Panc1 (cell line): Measurements from ENCODE around the gene AFF3.

Experiments used
- POLR2AphosphoS5 ChIP-seq: IDR thresholded peaks from 2 replicates; pipeline ENCODE4 v1.6.1; 2012; ENCODE audit warnings: mild to moderate bottlenecking, low read depth, low read length, moderate library complexity
- TF ChIP-seq, protein P1 (sequence below): fragments of 450-650 bp; IDR thresholded peaks from 2 replicates; pipeline ENCODE4 v1.5.1; 2017; ENCODE audit warnings: mild to moderate bottlenecking

DNA sequence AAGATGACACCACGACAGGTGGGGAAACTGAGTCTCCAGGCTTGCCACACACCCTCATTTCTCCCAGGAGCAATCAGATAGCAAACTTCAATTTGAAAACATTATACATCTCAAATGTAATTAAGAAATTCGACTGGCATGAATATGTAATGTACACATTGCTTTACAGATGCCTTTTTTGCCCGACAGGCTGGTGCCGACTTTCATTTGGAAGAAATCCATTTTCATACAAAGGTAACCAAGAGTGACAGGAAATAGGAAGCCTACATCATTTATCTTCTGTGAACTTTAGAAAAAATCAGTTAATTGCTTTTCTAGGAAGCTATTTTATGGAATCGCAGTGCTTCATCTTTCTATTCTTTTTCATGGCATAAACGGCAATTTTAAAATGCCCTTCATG is 140.3 kb downstream of the AFF3 start:
- TF ChIP-seq, protein P1, sequence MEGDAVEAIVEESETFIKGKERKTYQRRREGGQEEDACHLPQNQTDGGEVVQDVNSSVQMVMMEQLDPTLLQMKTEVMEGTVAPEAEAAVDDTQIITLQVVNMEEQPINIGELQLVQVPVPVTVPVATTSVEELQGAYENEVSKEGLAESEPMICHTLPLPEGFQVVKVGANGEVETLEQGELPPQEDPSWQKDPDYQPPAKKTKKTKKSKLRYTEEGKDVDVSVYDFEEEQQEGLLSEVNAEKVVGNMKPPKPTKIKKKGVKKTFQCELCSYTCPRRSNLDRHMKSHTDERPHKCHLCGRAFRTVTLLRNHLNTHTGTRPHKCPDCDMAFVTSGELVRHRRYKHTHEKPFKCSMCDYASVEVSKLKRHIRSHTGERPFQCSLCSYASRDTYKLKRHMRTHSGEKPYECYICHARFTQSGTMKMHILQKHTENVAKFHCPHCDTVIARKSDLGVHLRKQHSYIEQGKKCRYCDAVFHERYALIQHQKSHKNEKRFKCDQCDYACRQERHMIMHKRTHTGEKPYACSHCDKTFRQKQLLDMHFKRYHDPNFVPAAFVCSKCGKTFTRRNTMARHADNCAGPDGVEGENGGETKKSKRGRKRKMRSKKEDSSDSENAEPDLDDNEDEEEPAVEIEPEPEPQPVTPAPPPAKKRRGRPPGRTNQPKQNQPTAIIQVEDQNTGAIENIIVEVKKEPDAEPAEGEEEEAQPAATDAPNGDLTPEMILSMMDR, result no peak
- TF ChIP-seq POLR2AphosphoS5, result no peak
